OCI-LY3 (cell line): ENCODE measurements around the gene RAB29.

ENCODE experiments used
- EZH2phosphoT487 ChIP-seq: fragments of 200-600 bp; shearing (Covaris generic); IDR thresholded peaks from 2 replicates; pipeline ENCODE4 v1.6.1; 2018; ENCODE audit warnings: antibody characterized with exemption, mixed run types, low read depth
- TF ChIP-seq, protein P1 (sequence below): fragments of 200-600, 300-600 bp; sonication (generic); IDR thresholded peaks from 2 replicates; pipeline ENCODE4 v1.5.1; 2014; ENCODE audit warnings: antibody characterized with exemption, low read length, low read depth

DNA sequence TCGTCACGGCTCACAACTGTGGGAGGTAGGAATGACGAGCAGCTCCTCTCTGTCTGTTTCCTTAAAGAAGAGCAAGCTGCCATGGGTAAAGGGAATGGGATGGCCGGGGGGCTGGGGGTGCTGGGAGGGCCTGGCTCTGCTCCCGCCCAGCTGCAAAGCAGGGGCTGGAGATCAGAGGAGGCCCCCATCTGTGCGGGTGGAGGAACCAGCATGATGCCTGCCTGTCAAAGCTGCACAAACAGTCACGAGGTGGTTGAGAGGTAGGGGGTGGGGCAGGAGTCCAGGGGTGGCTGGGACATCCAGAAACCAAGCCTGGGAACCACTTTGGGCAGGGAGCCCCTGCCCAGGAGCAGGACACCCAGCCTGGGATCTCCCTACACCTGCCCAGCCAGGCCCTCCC is 25.1 kb upstream of the RAB29 start:
- TF ChIP-seq, protein P1, sequence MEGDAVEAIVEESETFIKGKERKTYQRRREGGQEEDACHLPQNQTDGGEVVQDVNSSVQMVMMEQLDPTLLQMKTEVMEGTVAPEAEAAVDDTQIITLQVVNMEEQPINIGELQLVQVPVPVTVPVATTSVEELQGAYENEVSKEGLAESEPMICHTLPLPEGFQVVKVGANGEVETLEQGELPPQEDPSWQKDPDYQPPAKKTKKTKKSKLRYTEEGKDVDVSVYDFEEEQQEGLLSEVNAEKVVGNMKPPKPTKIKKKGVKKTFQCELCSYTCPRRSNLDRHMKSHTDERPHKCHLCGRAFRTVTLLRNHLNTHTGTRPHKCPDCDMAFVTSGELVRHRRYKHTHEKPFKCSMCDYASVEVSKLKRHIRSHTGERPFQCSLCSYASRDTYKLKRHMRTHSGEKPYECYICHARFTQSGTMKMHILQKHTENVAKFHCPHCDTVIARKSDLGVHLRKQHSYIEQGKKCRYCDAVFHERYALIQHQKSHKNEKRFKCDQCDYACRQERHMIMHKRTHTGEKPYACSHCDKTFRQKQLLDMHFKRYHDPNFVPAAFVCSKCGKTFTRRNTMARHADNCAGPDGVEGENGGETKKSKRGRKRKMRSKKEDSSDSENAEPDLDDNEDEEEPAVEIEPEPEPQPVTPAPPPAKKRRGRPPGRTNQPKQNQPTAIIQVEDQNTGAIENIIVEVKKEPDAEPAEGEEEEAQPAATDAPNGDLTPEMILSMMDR: no peak
- TF ChIP-seq EZH2phosphoT487: no peak
